IMR-90 (cell line): ENCODE measurements around the gene RIT1. TPM values are rescaled to one million over a fixed set of nuclear protein-coding genes. Genes with fewer than 3 reads are reported as not detected.
"Not testable (repeated sequence)": the region's sequence is repeated elsewhere in the genome, so short reads cannot be mapped to it uniquely, and the experiment has no call there.

Experiments
- ATAC-seq: fragments of 200-7000 bp; cut with Tn5 transposase; 2 replicates; pipeline ENCODE4 v1.9.1; 2020; ENCODE audit warnings: low read depth, mild to moderate bottlenecking, moderate library complexity
- BruUV-seq: library from RNA; stranded (reverse); fragments of 400-500 nt; replicated peaks from 2 replicates; lab custom pipeline; 2021; lab: Mats Ljungman, UMichigan
- CTCF ChIA-PET: fragments of 300-600 bp; formaldehyde crosslinking; extraction: SDS; loops from one replicate; lab custom pipeline; 2021; ENCODE audit warnings: antibody characterized with exemption; lab: Yijun Ruan, JAX
- POLR2A ChIA-PET: fragments of 300-600 bp; sonication (Branson Sonifier 250); formaldehyde crosslinking; loops from one replicate; lab custom pipeline; 2022; ENCODE audit warnings: antibody characterized with exemption; ENCODE audit not compliant: unreplicated experiment; lab: Charles Lee
- DNase-seq: peaks from one replicate; pipeline ENCODE4 v3.0.0; 2013
- H2AFZ ChIP-seq: replicated peaks from 2 replicates; pipeline ENCODE3; 2013; ENCODE audit warnings: low read length, mild to moderate bottlenecking; ENCODE audit not compliant: poor library complexity
- H2AK5ac ChIP-seq: 2 replicates; pipeline ENCODE4 v1.6.1; 2013; ENCODE audit warnings: low read depth, low read length, inconsistent platforms
- H2AK9ac ChIP-seq: replicated peaks from 2 replicates; pipeline ENCODE3; 2013; ENCODE audit warnings: mild to moderate bottlenecking, low read depth, low read length, moderate library complexity; ENCODE audit not compliant: poor library complexity
- H2BK120ac ChIP-seq: 2 replicates; pipeline ENCODE4 v1.6.1; 2013; ENCODE audit warnings: low read depth, low read length, inconsistent platforms
- H2BK15ac ChIP-seq: 3 replicates; pipeline ENCODE4 v1.6.1; 2013; ENCODE audit warnings: low read depth, low read length, inconsistent platforms
- H2BK20ac ChIP-seq: 2 replicates; pipeline ENCODE4 v1.6.1; 2013; ENCODE audit warnings: low read depth, mild to moderate bottlenecking, inconsistent platforms, low read length, moderate library complexity
- H2BK5ac ChIP-seq: 2 replicates; pipeline ENCODE4 v1.6.1; 2013; ENCODE audit warnings: mild to moderate bottlenecking, low read depth, low read length, inconsistent platforms; ENCODE audit not compliant: poor library complexity, severe bottlenecking
- H3K14ac ChIP-seq: replicated peaks from 2 replicates; pipeline ENCODE4 v1.6.1; 2013; ENCODE audit warnings: low read depth, low read length, inconsistent platforms
- H3K18ac ChIP-seq: 2 replicates; pipeline ENCODE4 v1.6.1; 2013; ENCODE audit warnings: low read depth, low read length, control low read depth
- H3K23ac ChIP-seq: 2 replicates; pipeline ENCODE4 v1.6.1; 2013; ENCODE audit warnings: low read depth, low read length, inconsistent platforms
- H3K27ac ChIP-seq: 2 replicates; pipeline ENCODE4 v1.5.1; 2013; ENCODE audit warnings: mild to moderate bottlenecking, control low read depth, low read length; ENCODE audit not compliant: insufficient read depth
- H3K27me3 ChIP-seq: 2 replicates; pipeline ENCODE4 v1.6.1; 2013; ENCODE audit warnings: low read length; ENCODE audit not compliant: control insufficient read depth, insufficient read depth
- H3K36me3 ChIP-seq: 2 replicates; pipeline ENCODE4 v1.6.1; 2013; ENCODE audit warnings: low read length, mixed read lengths; ENCODE audit not compliant: control insufficient read depth, insufficient read depth
- H3K4ac ChIP-seq: 2 replicates; pipeline ENCODE4 v1.6.1; 2013; ENCODE audit warnings: low read depth, low read length, inconsistent platforms
- H3K4me1 ChIP-seq: 2 replicates; pipeline ENCODE4 v1.6.1; 2013; ENCODE audit warnings: low read length, mixed read lengths; ENCODE audit not compliant: control insufficient read depth, insufficient read depth
- H3K4me2 ChIP-seq: 2 replicates; pipeline ENCODE4 v1.6.1; 2013; ENCODE audit warnings: low read depth, mild to moderate bottlenecking, control low read depth, low read length, moderate library complexity
- H3K4me3 ChIP-seq: 2 replicates; pipeline ENCODE4 v1.5.1; 2013; ENCODE audit warnings: low read depth, mild to moderate bottlenecking, control low read depth, low read length, moderate library complexity; ENCODE audit not compliant: insufficient read depth
- H3K56ac ChIP-seq: 2 replicates; pipeline ENCODE4 v1.6.1; 2013; ENCODE audit warnings: low read length, inconsistent platforms; ENCODE audit not compliant: insufficient read depth; ENCODE audit errors: extremely low read depth
- H3K79me1 ChIP-seq, 2 experiments: 2 replicates each; pipeline ENCODE4 v1.6.1; 2013; ENCODE audit warnings: low read length in 2 of 2, inconsistent platforms in 1 of 2, low read depth in 1 of 2
- H3K9ac ChIP-seq: 2 replicates; pipeline ENCODE4 v1.6.1; 2013; ENCODE audit warnings: low read depth, low read length, control low read depth
- H3K9me1 ChIP-seq: 2 replicates; pipeline ENCODE4 v1.6.1; 2013; ENCODE audit warnings: low read length, inconsistent platforms; ENCODE audit not compliant: insufficient read depth
- H3K9me3 ChIP-seq: 2 replicates; pipeline ENCODE4 v1.6.1; 2013; ENCODE audit warnings: low read length; ENCODE audit not compliant: control insufficient read depth, insufficient read depth
- H4K20me1 ChIP-seq: 2 replicates; pipeline ENCODE4 v1.6.1; 2013; ENCODE audit warnings: low read length, inconsistent platforms; ENCODE audit not compliant: insufficient read depth
- H4K5ac ChIP-seq: 2 replicates; pipeline ENCODE4 v1.6.1; 2013; ENCODE audit warnings: mild to moderate bottlenecking, low read depth, low read length, control low read depth
- H4K8ac ChIP-seq, 2 experiments: 2 replicates each; pipeline ENCODE4 v1.6.1; 2013; ENCODE audit warnings: low read depth in 2 of 2, low read length in 2 of 2, control low read depth in 1 of 2, inconsistent platforms in 1 of 2
- H4K91ac ChIP-seq: 2 replicates; pipeline ENCODE4 v1.6.1; 2013; ENCODE audit warnings: low read depth, low read length, inconsistent platforms; ENCODE audit not compliant: insufficient read depth
- RCOR1 ChIP-seq: IDR thresholded peaks from 2 replicates; pipeline ENCODE4 v1.6.1; 2012; ENCODE audit warnings: mild to moderate bottlenecking, low read length, improper control_type of control experiment; ENCODE audit not compliant: insufficient replicate concordance
- WGBS, 2 experiments: methylation state at CpG; one replicate each; pipeline versions ENCODE4 v1.1.5 to v1.1.7; 2013; ENCODE audit warnings: missing lambda C conversion rate in 2 of 2; ENCODE audit not compliant: insufficient read length in 1 of 2; ENCODE audit errors: extremely low coverage in 2 of 2; 5-methylcytosine and 5-hydroxymethylcytosine counted together
- dilution Hi-C: fragments of 300-500 bp; cut with HindIII; formaldehyde crosslinking; loops from one replicate; pipeline ENCODE4 v1.14.3; 2018; ENCODE audit warnings: low sequenced_read_pairs; ENCODE audit not compliant: unreplicated experiment
- in situ Hi-C: fragments of 300-500 bp; cut with MboI; formaldehyde crosslinking; loops from 3 replicates; pipeline ENCODE4 v1.14.3; 2019; ENCODE audit warnings: low sequenced_read_pairs, inconsistent platforms, mixed read lengths
- intact Hi-C: fragments of 100-400 bp; cut with micrococcal nuclease; formaldehyde crosslinking; loops from 2 replicates; pipeline ENCODE4 v1.10.0; 2022
- polyA plus RNA-seq, 3 experiments: library from polyadenylated mRNA; depleted of rRNA; stranded (reverse); fragments of >200 nt; gene quantifications; 2 replicates each; pipeline ENCODE4 v1.2.3, GENCODE V29; 2012; ENCODE audit warnings: low replicate concordance in 1 of 3
- total RNA-seq: library from RNA; depleted of rRNA; stranded (reverse); fragments of >200 nt; gene quantifications from 2 replicates; pipeline ENCODE4 v1.2.3, GENCODE V29; 2012

RIT1 gene
- total and polyA plus RNA-seq, 2 of the 4 experiments (the other 2 are of a cell fraction), result 29.6 to 46.8 TPM

DNA sequence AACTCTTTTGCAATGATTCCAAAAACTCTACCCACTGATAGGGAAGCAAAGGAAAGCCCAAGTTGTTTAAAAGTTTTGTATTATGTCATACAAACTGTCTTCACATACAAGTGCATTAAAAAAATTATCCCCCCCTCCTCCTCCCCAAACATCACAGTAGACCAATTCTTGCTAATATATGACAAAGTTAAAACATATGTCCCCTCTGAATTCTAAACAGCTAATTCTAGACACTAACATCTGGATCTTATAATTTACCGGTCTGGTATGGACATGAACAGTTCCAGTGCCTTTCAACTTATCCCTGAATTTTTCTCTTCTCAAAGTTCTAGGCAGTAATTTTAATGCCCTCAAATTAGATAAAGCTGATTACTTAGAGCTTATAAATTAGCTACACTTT lies 13.4 kb downstream of the RIT1 start:
- no peak overlapping the region for H3K18ac ChIP-seq
- no peak overlapping the region for H3K9ac ChIP-seq
- no peak overlapping the region for H2BK15ac ChIP-seq
- no peak overlapping the region for H3K23ac ChIP-seq
- no peak overlapping the region for H2AK5ac ChIP-seq
- H3K56ac ChIP-seq, result no peak overlapping the region
- H3K4me3 ChIP-seq, result no peak overlapping the region
- H4K91ac ChIP-seq, result no peak overlapping the region
- DNase-seq (peak; percentile 4), ATAC-seq (no peak)
- dilution Hi-C loops (no loop called here), in situ Hi-C loops (no loop called here), intact Hi-C loops (no loop called here)
- peaks cover 43% of the 10 kb centered on the region for H3K36me3 ChIP-seq
- no TSS peak for BruUV-seq
- POLR2A ChIA-PET, result no interaction called here
- no peak overlapping the region for H3K4ac ChIP-seq
- WGBS, 2 experiments, result no CpG with 5 or more reads among the region's 1 CpG
- peaks cover 4 to 23% of the 10 kb centered on the region in 2 experiments for H3K79me1 ChIP-seq
- no peak overlapping the region for H3K27ac ChIP-seq
- no peak overlapping the region for H2BK5ac ChIP-seq
- H4K20me1 ChIP-seq, result no peaks in the 10 kb centered on the region; the same call in 1 of the 2 replicates
- TF ChIP-seq RCOR1, result no peak
- H3K14ac ChIP-seq, result no peak overlapping the region
- no peak overlapping the region for H3K4me2 ChIP-seq
- no peak overlapping the region for H4K8ac ChIP-seq
- H2AK9ac ChIP-seq, result no peak overlapping the region
- H3K9me1 ChIP-seq, result no peaks in the 10 kb centered on the region
- no peak overlapping the region for H4K5ac ChIP-seq
- H2AFZ ChIP-seq, result no peak overlapping the region
- no peaks in the 10 kb centered on the region for H3K9me3 ChIP-seq
- H3K4me1 ChIP-seq, result peaks cover 8% of the 10 kb centered on the region
- H3K27me3 ChIP-seq, result no peaks in the 10 kb centered on the region
- CTCF ChIA-PET, result interaction anchor here (1.0 kb wide), 1 partner anchor 8 kb away, joined by 5 read pairs; no protein-coding TSS in a partner anchor
- H2BK20ac ChIP-seq, result no peak overlapping the region
- no peak overlapping the region for H2BK120ac ChIP-seq

GRCh38 chr1:155896476-155896875 lies 14.7 kb downstream of the RIT1 start:
- H2BK5ac ChIP-seq, BruUV-seq, H2AK5ac ChIP-seq, H2AK9ac ChIP-seq, dilution Hi-C loops, H4K5ac ChIP-seq, H3K9me3 ChIP-seq, H3K27me3 ChIP-seq, ATAC-seq, H3K27ac ChIP-seq, CTCF ChIA-PET, H2BK15ac ChIP-seq, intact Hi-C loops, H3K23ac ChIP-seq, H2BK20ac ChIP-seq, H3K9me1 ChIP-seq, H3K56ac ChIP-seq, H4K8ac ChIP-seq, POLR2A ChIA-PET, H4K91ac ChIP-seq, H2BK120ac ChIP-seq, in situ Hi-C loops, H3K4me2 ChIP-seq, H3K18ac ChIP-seq, H2AFZ ChIP-seq, DNase-seq, H3K14ac ChIP-seq, H3K4me3 ChIP-seq, H4K20me1 ChIP-seq, H3K9ac ChIP-seq, H3K4ac ChIP-seq: not testable (repeated sequence)
- H3K36me3 ChIP-seq, result peaks cover 36% of the 10 kb centered on the region
- peaks cover 14% of the 10 kb centered on the region for H3K4me1 ChIP-seq
- WGBS, 2 experiments, result 100% methylated on average over 1 of the region's 8 CpGs; no CpG with 5 or more reads in 1 of the 2 experiments
- H3K79me1 ChIP-seq, result peaks cover 4 to 30% of the 10 kb centered on the region in 2 experiments
